Astrocyte (in vitro differentiated cells and primary cell): ENCODE measurements around the gene NLN.

Experiments
- CTCF ChIP-seq: IDR thresholded peaks from 2 replicates; pipeline ENCODE4 v1.5.1; 2011; ENCODE audit warnings: low read depth, mild to moderate bottlenecking, inconsistent platforms, low read length, moderate library complexity; ENCODE audit not compliant: insufficient read depth
- EZH2 ChIP-seq: IDR thresholded peaks from 2 replicates; pipeline ENCODE4 v1.6.1; 2012; ENCODE audit warnings: mild to moderate bottlenecking, low read length, inconsistent platforms; ENCODE audit not compliant: insufficient read depth

DNA sequence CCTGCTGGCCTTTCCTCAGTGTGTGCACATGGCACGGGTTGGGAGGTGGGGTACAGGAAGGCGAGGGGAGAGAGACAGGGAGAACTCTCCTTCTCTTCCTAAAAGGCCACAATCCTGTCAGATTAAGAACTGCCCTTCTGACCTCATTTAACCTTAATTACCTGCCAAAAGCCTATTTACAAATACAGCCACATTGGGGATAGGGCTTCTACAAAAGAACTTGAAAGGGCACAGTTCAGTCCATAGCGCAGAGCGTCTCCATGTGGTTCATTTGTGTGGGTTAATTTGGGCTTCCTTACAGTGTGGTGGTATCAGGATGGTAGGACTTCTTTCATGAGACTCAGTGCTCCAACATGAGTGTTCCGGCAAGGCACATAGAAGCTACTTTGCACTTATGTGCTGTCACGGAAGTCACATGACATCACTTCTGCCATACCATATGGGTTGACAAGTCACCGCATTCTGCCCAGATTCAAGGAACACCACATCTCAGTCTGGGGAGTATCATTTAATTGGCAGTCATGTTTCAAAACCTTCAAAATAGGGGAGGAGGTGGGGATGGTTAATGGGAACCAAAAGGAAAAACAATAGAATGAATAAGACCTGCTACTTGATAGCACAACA, 46.8 kb downstream of the NLN start:
- TF ChIP-seq CTCF, result no peak
- no peak for TF ChIP-seq EZH2
